C4-2B (cell line): Measurements from ENCODE around the gene ADAMTSL1.

Source experiments
- ZFX ChIP-seq: fragments of 450-650 bp; IDR thresholded peaks from 2 replicates; pipeline ENCODE4 v1.6.1; 2017
- TF ChIP-seq, protein P1 (sequence below): fragments of 450-650 bp; conservative IDR thresholded peaks from 2 replicates; pipeline ENCODE4 v1.5.1; 2017; ENCODE audit warnings: mild to moderate bottlenecking

DNA sequence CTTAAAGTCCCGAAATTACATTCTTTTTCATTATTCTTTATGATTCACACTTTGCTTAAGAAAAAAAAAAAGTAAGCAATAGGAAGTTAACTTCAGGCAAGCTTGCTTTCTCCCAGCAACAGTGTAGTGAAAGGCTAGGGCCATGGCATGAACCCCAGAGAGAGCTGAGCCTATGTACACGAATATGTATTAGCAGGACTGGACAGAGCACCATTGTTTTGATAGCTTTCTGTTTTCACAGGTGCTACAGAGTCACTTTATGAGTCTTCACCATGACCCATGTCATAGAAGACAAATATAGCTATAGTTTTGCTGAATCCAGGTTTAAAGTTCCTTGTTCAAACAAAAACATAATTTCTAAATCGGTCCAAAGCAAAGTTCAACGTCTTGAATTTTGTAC, 199.2 kb downstream of the ADAMTSL1 start:
- TF ChIP-seq, protein P1, sequence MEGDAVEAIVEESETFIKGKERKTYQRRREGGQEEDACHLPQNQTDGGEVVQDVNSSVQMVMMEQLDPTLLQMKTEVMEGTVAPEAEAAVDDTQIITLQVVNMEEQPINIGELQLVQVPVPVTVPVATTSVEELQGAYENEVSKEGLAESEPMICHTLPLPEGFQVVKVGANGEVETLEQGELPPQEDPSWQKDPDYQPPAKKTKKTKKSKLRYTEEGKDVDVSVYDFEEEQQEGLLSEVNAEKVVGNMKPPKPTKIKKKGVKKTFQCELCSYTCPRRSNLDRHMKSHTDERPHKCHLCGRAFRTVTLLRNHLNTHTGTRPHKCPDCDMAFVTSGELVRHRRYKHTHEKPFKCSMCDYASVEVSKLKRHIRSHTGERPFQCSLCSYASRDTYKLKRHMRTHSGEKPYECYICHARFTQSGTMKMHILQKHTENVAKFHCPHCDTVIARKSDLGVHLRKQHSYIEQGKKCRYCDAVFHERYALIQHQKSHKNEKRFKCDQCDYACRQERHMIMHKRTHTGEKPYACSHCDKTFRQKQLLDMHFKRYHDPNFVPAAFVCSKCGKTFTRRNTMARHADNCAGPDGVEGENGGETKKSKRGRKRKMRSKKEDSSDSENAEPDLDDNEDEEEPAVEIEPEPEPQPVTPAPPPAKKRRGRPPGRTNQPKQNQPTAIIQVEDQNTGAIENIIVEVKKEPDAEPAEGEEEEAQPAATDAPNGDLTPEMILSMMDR = no peak
- TF ChIP-seq ZFX = no peak
